Stomach (tissue), 4 donors: ENCODE data around the gene METTL6.

Experiments used
- CTCF ChIP-seq, 7 experiments: fragments of 450-650 bp in 4 of 7; fragments of 200-600 bp in 3 of 7; sonication (generic) in 3 of 7; IDR thresholded peaks; one replicate each; pipeline ENCODE4 v1.5.1; 2016 to 2019; ENCODE audit warnings: antibody characterized with exemption in 7 of 7, control low read depth in 2 of 7, mild to moderate bottlenecking in 1 of 7
- POLR2A ChIP-seq, 4 donors: fragments of 450-650 bp; IDR thresholded peaks; one replicate each; pipeline ENCODE4 v1.6.1; 2016; ENCODE audit warnings: antibody characterized with exemption in 4 of 4, control low read depth in 2 of 4, mild to moderate bottlenecking in 1 of 4, moderate library complexity in 1 of 4
- POLR2AphosphoS5 ChIP-seq, 3 donors: sonication (generic); formaldehyde crosslinking; IDR thresholded peaks; one replicate each; pipeline ENCODE4 v1.6.1; 2016; ENCODE audit warnings: antibody characterized with exemption in 3 of 3

- TF ChIP-seq POLR2AphosphoS5 (IDR thresholded peaks at IDR 0.05) (no peak), POLR2A (IDR thresholded peaks at IDR 0.05) (no peak), CTCF (IDR thresholded peaks at IDR 0.05) (no peak)
These were observed 65.7 kb downstream of the METTL6 start for GRCh38 chr3:15361494-15362214.
